Activated T-cell treated with anti-CD3 and anti-CD28 coated beads, Interleukin-2, amount 50 U/mL, for 4 hours (primary cell): ENCODE results near the gene AFDN. TPM values are rescaled to one million over a fixed set of nuclear protein-coding genes. Genes with fewer than 3 reads are reported as not detected.

Experiments
- ATAC-seq, 2 donors: fragments of 200-7000 bp; cut with Tn5 transposase; one replicate each; pipeline ENCODE4 v1.10.0; 2021
- DNase-seq: peaks from one replicate; pipeline ENCODE4 v3.0.0-alpha.2; 2020
- H3K27me3 Mint-ChIP-seq: one replicate; pipeline ENCODE4 v1.8.0; 2021; ENCODE audit warnings: low read depth, mixed read lengths
- H3K36me3 Mint-ChIP-seq: one replicate; pipeline ENCODE4 v1.8.0; 2022; ENCODE audit warnings: mixed read lengths; ENCODE audit not compliant: insufficient read depth
- H3K4me1 Mint-ChIP-seq: one replicate; pipeline ENCODE4 v1.8.0; 2021; ENCODE audit warnings: low read depth, mixed read lengths
- H3K4me3 Mint-ChIP-seq: one replicate; pipeline ENCODE4 v1.8.0; 2021; ENCODE audit warnings: mild to moderate bottlenecking, moderate library complexity, mixed read lengths
- H3K9me3 Mint-ChIP-seq: one replicate; pipeline ENCODE4 v1.8.0; 2021; ENCODE audit warnings: mixed read lengths
- total RNA-seq, 3 donors: library from RNA; stranded (reverse); gene quantifications; one replicate each; pipeline ENCODE4 v1.2.1, GENCODE V29; 2021

The AFDN gene
- total RNA-seq, 3 donors from 2014 or later = 12.8 to 29.1 (median 17.9) TPM

GRCh38 chr6:168005796-168006195 is 179.1 kb downstream of the AFDN start:
- Mint-ChIP-seq H3K27me3 (peaks cover 2% of the 10 kb centered on the region), H3K4me3 (no peak overlapping the region), H3K9me3 (peaks cover 27% of the 10 kb centered on the region), H3K36me3 (no peaks in the 10 kb centered on the region), H3K4me1 (no peaks in the 10 kb centered on the region)
- no peak for ATAC-seq
- no peak for DNase-seq

GRCh38 chr6:168007592-168008338 is 181.1 kb downstream of the AFDN start:
- ATAC-seq = no peak
- Mint-ChIP-seq H3K4me3 (no peak overlapping the region), H3K27me3 (peaks cover 2% of the 10 kb centered on the region)

GRCh38 chr6:168009331-168009730 is 182.6 kb downstream of the AFDN start:
- no peak for ATAC-seq
- peaks cover 6% of the 10 kb centered on the region for H3K27me3 Mint-ChIP-seq
- no peak for DNase-seq
- no peaks in the 10 kb centered on the region for H3K4me1 Mint-ChIP-seq
- H3K36me3 Mint-ChIP-seq = no peaks in the 10 kb centered on the region
- peaks cover 42% of the 10 kb centered on the region for H3K9me3 Mint-ChIP-seq
- no peak overlapping the region for H3K4me3 Mint-ChIP-seq

More at GRCh38 chr6:168007592-168008338, 181.1 kb downstream of the AFDN start:
- no peaks in the 10 kb centered on the region for H3K4me1 Mint-ChIP-seq
- no peaks in the 10 kb centered on the region for H3K36me3 Mint-ChIP-seq
- H3K9me3 Mint-ChIP-seq = peaks cover 42% of the 10 kb centered on the region
- DNase-seq = no peak

- H3K9me3 Mint-ChIP-seq = peaks cover 42% of the 10 kb centered on the region
- H3K36me3 Mint-ChIP-seq = no peaks in the 10 kb centered on the region
- no peak overlapping the region for H3K4me3 Mint-ChIP-seq
- H3K27me3 Mint-ChIP-seq = peaks cover 9% of the 10 kb centered on the region
- no peak for ATAC-seq
- DNase-seq = no peak
- no peaks in the 10 kb centered on the region for H3K4me1 Mint-ChIP-seq
These were observed 184.6 kb downstream of the AFDN start for GRCh38 chr6:168011291-168011690.

DNA sequence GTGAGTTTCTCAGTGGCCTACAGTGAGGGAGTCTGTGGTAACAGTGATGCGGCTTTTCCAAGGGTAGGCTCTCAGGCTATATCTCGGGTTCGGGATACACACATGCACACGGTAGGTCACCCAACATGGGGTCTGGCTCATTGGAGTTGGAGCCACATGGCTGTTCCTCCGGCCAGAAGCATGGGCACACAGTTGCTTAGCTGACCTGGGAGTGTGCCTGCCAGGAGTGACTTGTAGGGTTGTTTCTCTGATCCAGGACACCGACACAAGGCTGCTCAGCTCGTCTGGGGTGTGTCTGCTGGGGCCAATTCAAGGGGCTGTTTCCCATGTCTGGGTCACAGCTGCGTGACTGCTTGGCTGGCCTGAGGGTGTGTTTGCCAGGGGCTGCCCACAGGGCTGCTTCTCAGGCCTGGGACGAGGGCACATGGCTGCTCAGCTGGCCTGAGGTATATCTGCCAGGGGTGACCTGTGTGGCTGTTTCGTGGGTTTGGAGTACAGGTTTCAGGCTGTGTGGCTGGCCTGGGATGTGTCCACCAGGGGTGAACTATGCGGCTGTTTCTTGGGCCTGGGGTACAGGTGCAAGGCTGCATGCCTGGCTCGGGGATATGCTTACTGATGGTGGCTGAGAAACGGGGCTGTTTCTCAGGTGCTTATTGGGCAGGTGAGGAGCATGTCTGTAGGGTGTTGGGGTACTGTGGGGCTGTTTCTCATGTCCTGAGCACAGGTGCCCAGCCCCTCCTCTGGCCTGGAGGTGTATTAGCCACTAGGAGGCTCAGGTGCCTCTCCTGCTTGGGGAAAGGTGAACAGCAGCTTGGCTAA is 185.9 kb downstream of the AFDN start:
- no peak overlapping the region for H3K4me3 Mint-ChIP-seq
- no peaks in the 10 kb centered on the region for H3K36me3 Mint-ChIP-seq
- ATAC-seq (no peak), DNase-seq (no peak)
- peaks cover 42% of the 10 kb centered on the region for H3K9me3 Mint-ChIP-seq
- peaks cover 13% of the 10 kb centered on the region for H3K27me3 Mint-ChIP-seq
- no peaks in the 10 kb centered on the region for H3K4me1 Mint-ChIP-seq

DNA sequence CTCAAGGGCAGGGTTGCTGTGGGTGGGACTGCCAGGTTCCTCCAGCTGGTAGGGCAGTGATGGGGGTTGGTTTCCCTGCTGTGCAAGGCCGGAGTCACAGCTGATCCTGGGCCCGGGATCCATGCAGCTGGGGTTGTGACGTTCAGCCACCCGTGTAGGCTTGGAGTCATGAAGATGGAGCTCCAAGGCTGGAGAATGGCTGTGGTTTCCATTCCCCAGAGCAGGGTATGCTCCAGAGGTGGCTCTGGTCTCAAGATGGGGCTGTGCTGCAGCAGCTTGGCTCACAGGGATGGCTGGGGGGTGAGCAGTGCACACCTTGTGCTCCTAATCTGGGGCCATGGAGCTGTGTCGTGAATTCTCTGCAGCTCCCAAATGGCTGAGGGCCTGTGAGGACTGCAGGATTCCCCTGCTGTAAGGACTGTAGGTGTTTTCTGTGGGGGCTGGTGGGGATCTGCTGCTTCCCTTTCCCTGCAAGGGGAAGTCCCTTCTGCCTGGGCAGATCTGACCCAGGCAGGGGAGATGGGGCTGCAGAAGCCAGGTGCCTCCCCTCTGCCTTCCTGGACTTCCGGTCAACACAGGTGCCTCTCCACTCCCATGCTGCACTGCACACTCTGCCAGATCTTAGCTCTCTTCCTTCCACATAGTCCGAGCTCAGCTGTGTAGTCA is 186.7 kb downstream of the AFDN start:
- H3K27me3 Mint-ChIP-seq = peaks cover 13% of the 10 kb centered on the region
- DNase-seq = no peak
- H3K4me3 Mint-ChIP-seq = no peak overlapping the region
- no peaks in the 10 kb centered on the region for H3K4me1 Mint-ChIP-seq
- ATAC-seq = no peak
- H3K36me3 Mint-ChIP-seq = no peaks in the 10 kb centered on the region
- H3K9me3 Mint-ChIP-seq = peaks cover 38% of the 10 kb centered on the region

GRCh38 chr6:168014428-168014827 is 187.7 kb downstream of the AFDN start:
- H3K27me3 Mint-ChIP-seq = peaks cover 13% of the 10 kb centered on the region
- H3K4me1 Mint-ChIP-seq = no peaks in the 10 kb centered on the region
- ATAC-seq = no peak

DNA sequence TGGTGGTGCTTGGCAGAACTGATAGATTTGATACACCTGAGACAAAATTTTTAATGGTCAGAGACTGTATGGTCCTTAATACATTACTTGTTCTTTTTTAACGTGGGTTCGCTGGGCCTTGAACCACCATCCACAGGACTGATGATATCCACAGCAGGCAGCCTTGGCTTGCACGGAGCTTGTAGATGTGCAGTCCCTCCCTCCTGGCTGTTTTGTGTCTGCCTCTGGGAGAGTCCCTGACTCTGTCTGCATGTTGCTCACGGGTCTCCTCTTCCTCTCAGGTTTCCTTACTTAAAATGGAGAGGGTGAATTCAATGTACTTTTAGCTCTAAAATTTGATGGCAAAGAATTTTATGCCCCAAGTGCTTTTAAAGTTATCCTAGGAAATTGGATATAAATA is 188.3 kb downstream of the AFDN start:
- Mint-ChIP-seq H3K9me3 (peaks cover 27% of the 10 kb centered on the region), H3K27me3 (peaks cover 13% of the 10 kb centered on the region), H3K4me1 (no peaks in the 10 kb centered on the region), H3K4me3 (no peak overlapping the region), H3K36me3 (no peaks in the 10 kb centered on the region)
- DNase-seq = no peak
- ATAC-seq = no peak

More at GRCh38 chr6:168014428-168014827, 187.7 kb downstream of the AFDN start:
- Mint-ChIP-seq H3K4me3 (no peak overlapping the region), H3K36me3 (no peaks in the 10 kb centered on the region), H3K9me3 (peaks cover 32% of the 10 kb centered on the region)
- no peak for DNase-seq

- no peak overlapping the region for H3K4me3 Mint-ChIP-seq
- H3K9me3 Mint-ChIP-seq = peaks cover 22% of the 10 kb centered on the region
- no peaks in the 10 kb centered on the region for H3K36me3 Mint-ChIP-seq
- H3K4me1 Mint-ChIP-seq = no peaks in the 10 kb centered on the region
- peaks cover 13% of the 10 kb centered on the region for H3K27me3 Mint-ChIP-seq
- DNase-seq = no peak
- ATAC-seq = no peak
These were observed 188.9 kb downstream of the AFDN start for GRCh38 chr6:168015482-168016175.

GRCh38 chr6:168016176-168016620 is 189.5 kb downstream of the AFDN start:
- H3K4me1 Mint-ChIP-seq = no peaks in the 10 kb centered on the region
- ATAC-seq (no peak), DNase-seq (no peak)
- H3K36me3 Mint-ChIP-seq = no peaks in the 10 kb centered on the region
- H3K27me3 Mint-ChIP-seq = peaks cover 13% of the 10 kb centered on the region
- H3K9me3 Mint-ChIP-seq = peaks cover 16% of the 10 kb centered on the region
- H3K4me3 Mint-ChIP-seq = no peak overlapping the region

- peaks cover 13% of the 10 kb centered on the region for H3K27me3 Mint-ChIP-seq
- H3K36me3 Mint-ChIP-seq = no peaks in the 10 kb centered on the region
- no peak overlapping the region for H3K4me3 Mint-ChIP-seq
- no peaks in the 10 kb centered on the region for H3K4me1 Mint-ChIP-seq
- H3K9me3 Mint-ChIP-seq = peaks cover 9% of the 10 kb centered on the region
- ATAC-seq (no peak), DNase-seq (no peak)
These were observed 190.2 kb downstream of the AFDN start for GRCh38 chr6:168016721-168017525.

GRCh38 chr6:168017629-168018028 is 190.9 kb downstream of the AFDN start:
- Mint-ChIP-seq H3K9me3 (peaks cover 5% of the 10 kb centered on the region), H3K4me3 (no peak overlapping the region)

GRCh38 chr6:168018664-168019063 is 192.0 kb downstream of the AFDN start:
- Mint-ChIP-seq H3K4me3 (no peak overlapping the region), H3K4me1 (no peaks in the 10 kb centered on the region), H3K27me3 (peaks cover 12% of the 10 kb centered on the region), H3K9me3 (peaks cover 5% of the 10 kb centered on the region), H3K36me3 (no peaks in the 10 kb centered on the region)
- no peak for ATAC-seq
- no peak for DNase-seq

More at GRCh38 chr6:168017629-168018028, 190.9 kb downstream of the AFDN start:
- peaks cover 13% of the 10 kb centered on the region for H3K27me3 Mint-ChIP-seq
- no peaks in the 10 kb centered on the region for H3K4me1 Mint-ChIP-seq
- no peaks in the 10 kb centered on the region for H3K36me3 Mint-ChIP-seq
- DNase-seq = no peak
- ATAC-seq = no peak
